ENCODE data around the gene ECE1. TPM values are rescaled to one million over a fixed set of nuclear protein-coding genes. Genes with fewer than 3 reads are reported as not detected.
"Not testable (repeated sequence)": the region's sequence is repeated elsewhere in the genome, so short reads cannot be mapped to it uniquely, and the experiment has no call there.

The ECE1 gene
- total RNA-seq, 1 donor from 2014 or later, result 223 TPM

DNA sequence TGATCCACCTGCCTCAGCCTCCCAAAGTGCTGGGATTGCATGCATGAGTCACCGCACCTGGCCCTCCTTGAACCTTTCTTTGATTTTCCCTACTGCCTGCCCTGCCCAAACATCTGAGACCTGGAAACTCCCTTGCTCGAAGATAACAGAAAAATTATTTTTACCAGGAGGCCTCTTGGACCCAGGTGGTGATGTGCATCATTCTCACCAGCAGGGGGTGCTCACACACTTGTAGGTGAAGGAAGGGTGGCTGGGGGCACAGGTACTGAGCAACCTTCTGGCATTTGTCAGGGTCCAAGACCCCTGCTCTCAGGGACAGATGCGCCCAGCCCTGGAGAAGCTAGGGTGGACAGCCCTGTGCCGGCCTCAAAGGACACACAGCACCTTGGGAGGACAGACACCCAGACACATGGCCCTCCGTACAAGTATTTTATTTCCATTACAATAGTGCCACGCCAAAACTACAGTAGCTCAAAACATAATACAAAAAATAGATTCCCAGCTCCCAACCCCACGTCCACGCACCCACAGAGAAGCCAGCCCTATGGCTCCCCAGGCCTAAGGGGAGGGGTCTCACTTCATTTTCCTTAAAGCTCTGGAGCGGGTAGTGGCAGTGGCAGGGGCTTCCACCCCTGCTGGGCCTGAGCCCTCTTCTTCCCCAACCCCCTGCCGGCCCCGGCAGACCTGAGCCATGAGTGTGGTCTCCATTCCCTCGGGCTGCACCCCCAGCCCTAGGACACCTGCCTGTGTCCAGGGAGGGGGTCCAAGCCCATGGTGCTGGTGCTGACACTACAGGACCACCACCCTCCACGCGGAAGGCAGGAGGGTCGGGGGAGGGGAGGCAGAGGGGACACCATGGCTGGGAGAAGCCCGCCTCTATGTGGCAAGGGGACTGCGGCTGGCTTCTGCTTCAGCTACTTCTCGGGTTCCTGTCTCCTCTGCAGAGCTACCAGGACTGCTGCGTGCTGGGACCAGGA, 73.1 kb downstream of the ECE1 start:
- DNase-seq, result peak; percentile 76

DNA sequence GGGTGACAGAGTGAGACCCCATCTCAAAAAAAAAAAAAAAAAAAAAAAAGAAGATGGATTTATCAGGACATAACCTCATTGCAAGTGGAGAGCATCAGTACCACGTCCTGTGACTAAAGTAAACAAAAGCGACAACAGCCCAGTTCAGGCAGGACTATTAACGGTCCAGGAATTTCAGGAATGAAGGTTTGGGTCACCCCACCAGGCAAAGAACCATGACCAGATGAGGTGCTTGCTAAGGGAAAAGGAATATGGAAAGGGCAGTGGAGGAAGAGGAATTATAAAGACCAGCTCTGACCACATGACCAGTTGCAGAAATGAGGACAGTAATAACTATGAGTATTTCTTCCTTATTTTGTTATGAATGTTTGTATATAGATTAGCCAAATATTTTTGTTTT, 78.1 kb downstream of the ECE1 start:
- DNase-seq, result no peak

DNA sequence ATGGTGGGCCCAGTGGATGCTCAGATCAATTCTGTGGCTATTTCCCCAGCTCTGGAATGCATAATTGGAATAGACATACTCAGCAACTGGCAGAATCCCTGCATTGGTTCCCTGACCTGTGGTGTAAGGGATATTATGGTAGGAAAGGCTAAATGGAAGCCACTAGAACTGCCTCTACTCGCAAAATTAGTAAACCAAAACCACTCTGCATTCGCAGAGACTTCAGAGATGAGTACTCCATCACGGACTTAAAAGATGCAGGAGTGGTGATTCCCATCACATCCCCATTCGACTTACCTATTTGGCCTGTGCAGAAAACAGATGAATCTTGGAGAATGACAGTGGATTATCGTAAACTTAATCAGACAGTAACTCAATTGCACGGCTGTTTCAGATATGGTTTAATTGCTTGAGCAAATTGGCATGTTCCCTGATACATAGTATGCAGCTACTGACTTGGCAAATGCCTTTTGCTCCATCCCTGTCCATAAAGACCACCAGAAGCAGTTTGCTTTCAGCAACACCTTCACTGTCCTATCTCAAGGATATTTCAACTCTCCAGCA, 82.0 kb downstream of the ECE1 start:
- DNase-seq, result not testable (repeated sequence)

DNA sequence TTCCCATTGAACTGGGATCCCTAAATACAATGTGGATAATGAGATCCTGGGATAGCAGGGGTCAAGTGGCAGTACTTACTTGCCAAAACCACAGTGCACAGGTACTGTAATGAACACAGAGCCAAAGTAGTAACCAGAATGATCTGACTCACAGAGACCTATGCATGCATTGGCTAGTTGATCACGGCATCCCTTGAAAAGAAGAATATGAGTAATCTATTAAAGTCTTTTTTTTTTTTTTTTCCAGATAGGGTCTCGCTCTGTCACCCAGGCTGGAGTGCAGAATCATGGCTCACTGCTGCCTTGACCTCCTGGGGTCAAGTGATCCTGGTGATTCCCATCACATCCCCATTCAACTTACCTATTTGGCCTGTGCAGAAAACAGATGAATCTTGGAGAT, 84.1 kb downstream of the ECE1 start:
- no peak for DNase-seq

DNA sequence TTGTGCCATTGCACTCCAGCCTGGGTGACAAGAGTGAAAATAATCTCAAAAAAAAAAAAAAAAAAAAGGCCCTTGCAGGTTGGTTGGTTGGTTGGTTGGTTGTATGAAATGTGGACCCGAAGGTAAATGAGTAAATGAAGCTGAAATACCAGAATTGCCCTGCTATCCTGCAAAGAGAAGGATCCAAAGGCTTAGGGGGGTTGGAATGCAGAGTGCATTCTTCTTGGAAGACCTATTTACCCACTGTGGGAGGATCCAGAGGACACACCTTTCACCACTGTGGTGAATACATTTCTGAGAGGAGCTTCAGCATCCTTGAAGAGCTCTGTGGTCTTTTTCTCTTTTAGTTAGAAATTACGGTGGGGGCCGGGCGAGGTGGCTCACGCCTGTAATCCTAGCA, 84.8 kb downstream of the ECE1 start:
- no peak for DNase-seq

DNA sequence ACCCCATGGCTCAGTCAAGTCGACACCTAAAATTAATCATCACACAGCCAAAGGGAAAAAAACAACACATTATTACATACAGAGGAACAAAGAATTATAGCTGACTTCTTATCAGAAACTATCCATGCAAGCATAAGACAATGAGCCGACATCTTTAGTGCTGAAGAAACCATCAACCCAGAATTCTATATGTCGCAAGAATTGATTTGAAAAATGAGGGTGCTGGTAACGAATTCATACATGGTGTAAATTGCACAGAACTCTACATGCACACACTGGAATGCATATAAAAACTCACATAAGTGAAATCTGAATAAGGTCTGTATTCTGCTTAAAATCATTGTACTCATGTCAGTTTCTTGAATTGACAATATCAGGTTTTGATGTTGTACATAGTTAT, 88.6 kb downstream of the ECE1 start:
- DNase-seq, result no peak

DNA sequence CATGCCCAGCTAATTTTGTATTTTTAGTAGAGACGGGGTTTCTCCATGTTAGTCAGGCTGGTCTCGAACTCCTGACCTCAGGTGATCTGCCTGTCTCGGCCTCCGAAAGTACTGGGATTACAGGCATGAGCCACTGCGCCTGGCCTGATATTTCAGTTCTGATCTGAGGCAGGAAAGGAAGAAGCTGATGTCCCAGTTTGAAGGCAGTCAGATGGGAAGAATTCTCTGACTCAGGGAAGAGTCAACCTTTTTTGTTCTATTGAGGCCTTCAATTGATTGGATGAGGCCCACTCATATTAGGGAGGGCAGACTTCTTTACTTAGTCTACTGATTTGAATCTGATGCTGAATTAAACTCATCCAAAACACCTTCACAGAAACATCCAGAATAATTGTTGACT, 89.0 kb downstream of the ECE1 start:
- not testable (repeated sequence) for DNase-seq

DNA sequence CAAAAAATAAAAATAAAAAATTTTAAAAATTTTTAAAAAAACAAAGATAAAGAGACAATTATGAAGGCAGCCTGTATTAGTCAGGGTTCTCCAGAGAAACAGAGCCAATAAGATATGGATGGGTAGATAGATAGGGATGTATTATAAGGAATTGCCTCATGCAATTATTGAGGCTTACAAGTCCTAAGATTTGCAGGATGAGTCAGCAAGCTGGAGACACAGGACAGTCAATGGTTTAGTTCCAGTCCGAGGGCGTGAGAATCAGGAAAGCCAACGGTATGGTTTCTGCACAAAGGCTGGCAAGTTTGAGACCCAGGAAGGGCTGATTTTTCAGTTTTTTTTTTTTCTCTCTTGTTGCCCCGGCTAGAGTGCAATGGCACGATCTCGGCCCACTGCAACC, 89.5 kb downstream of the ECE1 start:
- no peak for DNase-seq

DNA sequence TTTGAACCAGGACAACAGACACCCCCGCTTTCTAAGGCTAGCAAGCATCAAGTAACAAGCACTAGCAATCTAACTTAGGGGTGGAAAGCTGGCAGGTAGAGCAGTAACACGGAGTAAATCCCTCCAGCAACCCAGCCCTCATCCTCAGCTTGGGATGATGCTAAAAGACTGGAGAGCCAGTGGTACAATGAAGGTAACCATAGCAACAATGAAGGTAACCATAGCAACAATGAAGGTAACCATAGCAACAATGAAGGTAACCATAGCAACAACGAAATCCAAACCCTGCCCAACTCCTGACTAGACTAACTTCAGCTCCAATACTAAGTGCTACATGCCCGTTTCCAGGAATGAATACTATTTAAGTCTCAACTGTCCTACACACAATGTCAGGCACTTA, 91.3 kb downstream of the ECE1 start:
- no peak for DNase-seq

DNA sequence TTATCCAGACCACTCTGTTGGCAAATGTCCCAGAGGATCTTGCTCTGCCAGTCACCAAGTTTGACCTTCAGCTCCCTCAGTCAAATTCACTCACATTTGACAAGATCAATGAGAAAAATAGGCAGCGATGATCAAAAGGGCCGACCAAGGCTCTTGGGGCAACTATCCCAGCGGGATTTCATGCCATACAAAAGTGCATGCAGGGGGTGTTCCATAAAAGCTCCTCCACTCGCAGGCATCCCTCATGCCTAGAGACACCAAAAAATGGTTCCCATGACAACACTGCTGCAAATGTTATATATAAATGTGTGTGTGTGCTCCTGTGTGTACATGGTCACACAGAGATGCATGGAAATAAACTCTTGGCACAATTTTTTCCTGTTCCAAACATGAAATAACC, 97.4 kb downstream of the ECE1 start:
- DNase-seq, result peak; percentile 21

DNA sequence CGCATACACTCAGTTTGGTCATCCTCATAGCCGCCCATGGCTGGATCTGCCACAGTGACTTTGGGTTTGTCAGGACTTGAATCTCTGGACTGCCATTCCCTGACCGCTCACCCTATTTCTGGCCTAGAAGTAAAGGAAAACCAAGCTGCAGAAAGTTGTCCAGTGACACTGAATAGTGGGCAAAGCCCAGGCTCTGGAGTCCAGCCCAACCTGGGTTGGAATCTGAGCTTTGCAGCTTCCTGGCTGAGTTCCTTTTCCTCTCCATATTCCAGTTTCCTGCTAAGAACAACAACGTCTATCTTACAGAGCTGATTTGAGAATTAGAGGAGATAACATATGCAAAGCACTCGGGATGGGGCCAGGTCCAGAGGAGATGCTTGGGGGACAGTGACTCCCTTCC, 98.0 kb downstream of the ECE1 start:
- DNase-seq, result peak; percentile 77

DNA sequence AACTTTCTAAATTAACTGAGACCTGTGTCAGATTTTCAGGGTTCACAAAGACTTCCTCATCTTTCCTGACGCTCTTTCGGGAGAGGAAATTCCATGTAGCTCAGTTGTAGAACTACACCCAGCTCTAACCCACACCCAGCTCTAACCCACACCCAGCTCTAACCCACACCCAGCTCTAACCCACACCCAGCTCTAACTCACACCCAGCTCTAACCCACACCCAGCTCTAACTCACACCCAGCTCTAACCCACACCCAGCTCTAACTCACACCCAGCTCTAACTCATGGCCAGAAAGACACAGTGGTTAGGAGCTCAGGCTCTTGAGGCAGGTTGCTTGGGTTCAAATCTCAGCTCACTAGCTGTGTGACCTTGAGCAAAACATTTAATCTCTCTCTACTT, 99.5 kb downstream of the ECE1 start:
- DNase-seq, result not testable (repeated sequence)

DNA sequence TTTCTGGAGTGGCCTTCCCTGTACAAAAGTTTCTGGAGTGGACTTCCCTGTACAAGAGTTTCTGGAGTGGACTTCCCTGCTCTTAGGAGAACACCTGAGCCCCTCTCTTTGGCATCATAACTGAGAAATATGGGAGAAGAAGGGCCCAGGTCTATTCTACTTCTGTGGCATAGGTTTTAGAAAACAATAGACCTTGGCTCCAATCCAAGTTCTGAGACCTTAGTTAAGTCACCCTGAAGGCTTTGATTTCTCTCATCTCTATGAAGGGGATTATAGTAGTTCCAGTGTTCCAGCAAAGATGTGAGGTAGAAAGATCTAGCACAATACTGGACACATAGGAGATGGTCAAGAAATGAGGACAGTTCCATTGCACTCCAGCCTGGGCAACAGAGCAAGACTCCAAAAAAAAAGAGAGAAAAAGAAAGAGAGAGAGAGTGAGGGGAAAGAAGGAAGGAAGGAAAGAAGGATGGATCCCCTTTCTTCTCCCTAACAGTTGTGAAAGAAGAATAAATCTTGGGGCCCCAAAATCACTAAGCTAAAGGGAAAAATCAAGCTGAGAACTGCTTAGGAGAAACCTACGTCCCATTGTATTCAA, 100.3 kb downstream of the ECE1 start:
- peak; percentile 81 for DNase-seq

DNA sequence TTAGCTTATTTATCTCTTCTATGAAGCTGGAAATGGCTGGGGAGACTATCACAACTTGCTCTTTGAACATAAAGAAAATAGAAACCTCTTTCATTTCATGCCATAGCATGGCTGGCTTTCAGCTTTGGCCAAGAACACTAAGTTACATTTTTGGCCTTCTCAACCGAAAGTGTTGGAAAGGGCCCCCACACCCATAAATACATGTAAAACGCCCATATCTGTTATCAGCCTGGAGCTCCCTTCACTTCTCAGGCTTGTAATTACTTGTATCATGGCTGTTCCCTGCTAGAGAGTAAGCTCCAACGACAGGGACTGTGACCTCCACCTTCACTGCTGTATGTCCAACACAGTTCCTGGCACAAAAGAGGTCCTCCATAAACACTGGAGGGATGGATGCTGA, 100.8 kb downstream of the ECE1 start:
- no peak for DNase-seq

DNA sequence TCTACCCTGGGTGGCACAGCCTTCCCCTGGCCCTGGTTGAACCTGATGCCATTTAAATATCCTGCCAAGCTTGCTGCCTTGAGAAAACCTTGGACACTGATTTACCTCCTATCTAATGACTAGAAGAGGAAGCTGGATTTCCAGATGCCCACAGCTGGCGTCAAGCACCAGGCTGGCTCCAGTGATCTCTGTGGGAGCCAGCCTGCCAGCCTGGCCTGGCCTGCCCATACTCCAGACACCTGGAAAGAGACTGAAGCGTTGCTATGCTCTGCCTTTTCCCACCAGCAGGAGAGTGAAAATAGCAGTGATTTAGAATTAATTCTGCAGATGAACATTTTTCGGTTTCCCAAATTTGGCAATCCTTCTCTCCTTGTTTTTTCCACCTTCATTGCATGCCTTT, 102.0 kb downstream of the ECE1 start:
- DNase-seq, result no peak

DNA sequence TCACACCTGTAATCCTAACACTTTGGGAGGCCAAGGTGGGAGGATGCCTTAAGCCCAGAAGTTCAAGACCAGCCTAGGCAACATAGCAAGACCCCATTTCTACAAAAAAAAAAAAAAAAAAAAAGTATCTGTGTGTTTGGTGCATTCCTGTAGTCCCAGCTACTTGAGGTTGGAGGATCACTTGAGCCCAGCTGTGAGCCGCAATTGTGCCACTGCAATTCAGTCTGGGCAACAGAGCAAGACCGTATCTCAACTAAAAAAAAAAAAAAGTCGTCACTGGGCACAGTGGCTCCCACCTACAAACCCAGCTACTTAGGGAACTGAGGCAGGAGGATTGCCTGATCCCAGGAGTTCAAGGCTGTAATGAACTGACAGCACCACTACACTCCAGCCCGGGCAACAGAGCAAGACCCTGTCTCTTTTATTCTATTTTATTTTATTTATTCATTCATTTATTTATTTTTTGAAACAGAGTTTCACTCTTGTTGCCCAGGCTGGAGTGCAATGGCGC, 105.0 kb downstream of the ECE1 start:
- no peak for DNase-seq

DNA sequence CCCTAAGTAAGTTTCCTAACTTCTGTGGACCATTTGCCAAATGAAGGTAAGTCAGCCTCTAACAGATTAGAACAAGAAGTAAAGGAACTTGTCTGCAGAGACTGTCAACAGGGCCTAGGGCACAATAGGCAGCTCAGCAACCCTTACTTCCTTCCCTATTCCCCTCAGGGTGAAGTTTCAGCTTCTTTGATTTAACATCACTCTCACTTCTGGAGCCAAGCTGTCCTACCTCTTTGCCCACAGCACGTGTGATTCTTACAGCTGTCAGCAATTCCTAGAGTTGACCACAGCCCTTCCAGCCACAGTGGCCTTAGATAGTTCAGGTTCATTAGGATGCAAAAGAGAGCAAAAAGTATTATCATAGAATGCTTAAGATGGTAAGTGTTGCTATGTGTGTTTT, 106.0 kb downstream of the ECE1 start:
- no peak for DNase-seq

DNA sequence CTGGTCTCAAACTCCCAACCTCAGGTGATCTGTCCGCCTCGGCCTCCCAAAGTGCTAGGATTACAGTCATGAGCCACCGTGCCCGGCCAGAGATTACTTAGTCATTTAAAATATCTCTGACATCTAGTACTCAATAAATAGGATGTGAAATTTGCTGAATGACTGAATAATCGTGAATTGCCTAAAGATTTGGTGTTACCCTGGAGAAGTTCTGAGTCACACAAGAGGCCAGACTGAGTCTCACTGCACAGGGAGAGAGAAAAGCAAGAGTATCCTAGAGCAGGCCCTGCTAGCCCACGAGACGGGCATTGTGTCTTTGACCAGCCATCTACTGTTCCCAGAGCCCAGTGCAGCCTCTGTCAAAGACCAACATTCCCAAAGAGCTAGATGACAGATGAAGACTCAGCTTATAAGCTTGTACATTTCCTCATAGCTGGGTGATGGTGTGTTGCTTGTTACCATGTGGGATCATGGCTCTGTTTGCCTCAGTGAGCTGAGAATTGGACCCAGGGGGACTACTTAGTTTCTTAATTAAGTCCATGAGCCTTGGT, 108.0 kb downstream of the ECE1 start:
- DNase-seq, result no peak

DNA sequence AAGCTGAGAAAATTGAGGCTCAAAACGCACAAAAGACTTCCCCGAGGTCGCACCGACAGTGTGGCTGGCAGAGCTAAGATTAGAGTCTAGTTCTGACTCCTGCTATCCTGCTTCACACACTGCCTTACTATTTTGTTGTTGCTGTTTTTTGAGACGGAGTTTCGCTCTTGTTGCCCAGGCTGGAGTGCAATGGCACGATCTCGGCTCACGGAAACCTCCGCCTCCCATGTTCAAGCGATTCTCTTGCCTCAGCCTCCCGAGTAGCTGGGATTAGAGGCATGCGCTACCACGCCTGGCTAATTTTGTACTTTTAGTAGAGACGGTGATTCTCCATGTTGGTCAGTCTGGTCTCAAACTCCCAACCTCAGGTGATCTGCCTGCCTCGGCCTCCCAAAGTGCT, 112.0 kb downstream of the ECE1 start:
- not testable (repeated sequence) for DNase-seq

DNA sequence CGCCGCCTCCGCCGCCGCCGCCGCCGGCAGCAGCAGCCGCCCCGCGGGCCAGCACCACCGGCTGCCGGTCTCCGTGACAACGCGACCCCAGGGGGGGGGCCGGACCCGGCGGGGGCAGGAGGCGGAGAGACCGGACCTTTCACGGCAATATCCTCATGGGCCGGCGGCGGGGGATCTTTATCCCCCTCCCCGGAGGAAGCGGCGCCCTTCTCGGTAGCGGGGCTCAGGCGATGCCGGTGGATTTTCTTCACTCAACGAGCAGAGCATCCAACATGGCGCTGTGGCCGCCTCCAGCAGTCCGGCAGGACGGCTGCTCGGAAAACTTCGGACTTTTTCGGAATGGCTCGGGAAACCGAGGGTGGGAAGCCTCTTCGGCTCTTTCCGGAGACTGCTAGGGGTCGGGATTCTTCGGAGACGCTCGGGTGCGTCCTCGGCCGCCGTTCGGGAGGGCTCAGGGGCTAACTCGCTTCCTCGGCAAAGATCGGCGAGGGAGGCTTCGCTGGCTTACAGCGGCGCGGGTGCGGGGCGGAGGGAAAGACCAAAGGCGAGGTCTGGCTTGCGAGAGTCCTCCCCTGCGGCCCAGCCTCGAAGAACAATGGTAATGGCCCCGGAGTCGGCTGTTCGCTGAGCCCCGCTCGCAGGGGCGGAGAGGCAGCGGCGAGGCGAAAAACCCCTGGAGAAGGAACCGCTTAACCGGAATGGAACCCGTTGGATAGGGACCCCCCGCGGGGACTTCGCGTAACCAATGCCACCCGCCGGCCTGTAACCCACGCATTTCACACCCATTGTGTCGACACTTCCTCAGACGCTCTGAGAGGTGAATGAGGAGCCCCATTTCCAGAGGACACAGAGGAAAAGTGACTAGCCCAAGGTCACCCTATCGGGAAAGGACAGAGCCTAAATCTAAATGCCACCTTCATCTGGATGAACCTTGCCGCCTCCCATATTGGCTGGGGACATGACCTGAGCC, 113.4 kb downstream of the ECE1 start, which contains the start of gene EIF4G3:
Gene EIF4G3 (minus strand): TSS at position 312 of the 970 bp plus-strand sequence. CDS start 174,155 bp downstream, outside the sequence.
- DNase-seq, result peak; percentile 98

DNA sequence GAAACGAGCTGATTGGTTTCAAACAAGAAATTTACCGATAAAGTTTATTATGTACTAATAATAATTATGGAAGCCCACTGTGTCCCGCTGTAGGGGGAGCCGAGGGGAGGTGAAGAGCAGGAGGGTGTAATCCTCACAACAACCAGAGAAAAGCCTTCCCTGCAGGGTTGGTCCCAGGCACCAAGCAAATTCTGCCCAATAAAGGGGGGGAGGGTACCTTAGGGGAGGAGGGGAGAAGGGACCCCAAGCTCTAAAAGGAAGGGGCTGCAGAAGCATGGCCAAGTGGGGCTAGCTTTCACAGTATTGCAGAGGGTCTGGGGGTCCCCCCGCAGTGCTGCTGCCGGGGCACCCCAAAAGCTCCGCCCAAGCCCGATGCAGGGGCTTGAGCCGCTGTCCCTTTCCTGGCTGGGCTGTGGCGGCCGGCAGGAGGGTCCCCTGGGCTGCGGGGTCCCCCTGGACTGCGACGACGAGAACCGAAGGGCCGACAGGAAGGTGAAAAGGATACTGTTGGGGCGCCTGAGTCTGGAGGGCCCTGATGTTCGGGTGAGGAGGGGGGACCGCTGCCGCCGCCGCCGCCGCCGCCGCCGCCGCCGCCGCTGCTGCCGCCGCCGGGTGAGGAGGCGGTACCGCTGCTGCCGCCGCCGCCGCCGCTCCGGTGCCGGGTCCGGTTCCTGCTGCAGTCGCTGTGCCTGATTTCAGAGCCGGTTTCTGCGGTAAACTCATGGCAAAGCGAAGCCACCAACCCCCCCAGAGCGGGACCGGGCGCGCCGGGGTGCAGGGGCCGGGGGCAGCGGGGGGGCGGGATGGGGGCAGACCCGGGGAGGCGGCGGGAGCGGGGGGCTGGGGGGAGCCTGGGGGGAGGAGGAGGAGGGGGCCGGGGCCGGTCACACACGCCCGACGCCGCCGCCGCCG, 114.3 kb downstream of the ECE1 start:
- DNase-seq, result peak; percentile 41

Data from dermis blood vessel endothelial cell (primary cell).